ENCODE results near the gene SRRM3.
"Not testable (repeated sequence)": the region's sequence is repeated elsewhere in the genome, so short reads cannot be mapped to it uniquely, and the experiment has no call there.

The SRRM3 gene

DNA sequence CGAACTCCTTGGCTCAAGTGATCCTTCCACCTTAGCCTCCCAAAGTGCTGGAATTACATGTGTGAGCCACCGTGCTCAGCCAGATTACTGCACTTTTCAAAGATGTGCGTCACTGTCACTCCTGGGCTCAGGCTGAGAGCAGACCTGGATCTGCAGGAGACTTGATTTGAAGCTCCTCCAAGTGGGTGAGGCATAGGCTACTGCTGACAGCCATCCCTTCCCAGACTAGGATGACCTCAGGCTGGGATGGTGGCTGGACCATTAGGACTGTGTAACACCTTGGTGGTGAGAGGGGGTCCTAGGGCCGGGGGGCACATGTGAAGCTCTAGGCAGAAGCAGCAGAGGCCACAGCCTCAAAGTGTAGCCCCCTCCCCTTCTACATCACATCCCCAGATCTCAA, 8.2 kb upstream of the SRRM3 start:
- DNase-seq, result no peak

DNA sequence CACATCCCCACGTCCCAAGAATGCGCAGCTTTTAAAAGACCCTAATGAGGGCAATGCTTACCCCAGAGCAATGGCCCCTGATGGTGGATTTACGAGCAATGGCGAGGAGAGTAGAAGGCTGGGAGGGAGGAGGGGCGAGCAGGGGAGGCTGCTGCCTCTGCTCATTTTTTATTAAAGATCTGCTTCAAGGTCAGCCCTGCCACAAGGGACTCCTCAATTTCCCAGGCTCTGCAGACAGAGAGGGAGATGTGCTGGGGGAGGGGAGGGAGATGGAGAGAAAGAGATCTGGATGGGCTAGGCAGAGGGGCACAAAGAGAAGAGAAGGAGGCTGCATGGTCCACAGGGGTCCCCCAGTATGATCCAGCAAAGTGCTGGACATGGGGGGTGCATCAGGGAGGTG, 7.8 kb upstream of the SRRM3 start:
- no peak for DNase-seq

DNA sequence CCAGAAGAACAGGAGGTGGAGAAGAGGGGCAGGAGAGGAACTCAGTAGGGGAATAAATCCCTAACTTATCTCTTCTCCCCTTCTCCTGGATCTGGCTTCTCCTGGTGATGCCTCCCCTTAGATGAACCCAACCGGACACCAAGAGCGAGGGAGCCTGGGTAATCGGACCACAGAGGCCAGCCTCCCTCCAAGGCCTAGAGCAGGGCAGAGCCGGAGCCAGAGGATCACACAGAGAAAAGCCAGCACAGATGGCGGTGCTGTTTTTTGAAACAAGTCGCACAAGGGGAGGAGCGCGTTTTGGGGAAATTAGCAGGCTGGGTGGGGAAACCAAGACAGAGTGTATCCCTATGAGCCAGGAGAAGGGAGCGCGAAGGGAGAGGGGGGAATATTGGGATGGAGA, 4.9 kb upstream of the SRRM3 start:
- no peak for DNase-seq

- no peak for DNase-seq
Observed at GRCh38 chr7:76198202-76198601, 3.5 kb upstream of the SRRM3 start.

- DNase-seq, result no peak
Observed at GRCh38 chr7:76202666-76203030, 952 bp downstream of the SRRM3 start.

DNA sequence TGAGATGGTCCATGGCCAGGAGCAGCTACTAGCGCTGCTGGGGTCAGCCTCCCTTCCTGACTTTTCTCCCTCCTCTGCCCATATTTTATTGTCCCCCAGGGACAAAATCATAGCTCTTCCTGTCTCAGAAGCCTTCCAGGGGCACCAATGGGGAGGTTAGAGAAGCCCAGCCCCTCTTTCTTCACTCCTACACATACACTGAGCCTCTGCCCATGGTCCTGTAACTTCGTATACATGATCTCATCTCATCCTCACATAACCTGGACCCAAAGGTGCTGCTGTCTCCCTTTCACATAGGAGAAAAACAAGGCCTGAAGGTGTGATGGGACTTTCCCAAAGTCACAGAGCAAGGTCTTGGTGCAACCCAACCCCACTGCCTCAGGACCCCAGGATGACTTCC, 2.5 kb downstream of the SRRM3 start:
- no peak for DNase-seq

DNA sequence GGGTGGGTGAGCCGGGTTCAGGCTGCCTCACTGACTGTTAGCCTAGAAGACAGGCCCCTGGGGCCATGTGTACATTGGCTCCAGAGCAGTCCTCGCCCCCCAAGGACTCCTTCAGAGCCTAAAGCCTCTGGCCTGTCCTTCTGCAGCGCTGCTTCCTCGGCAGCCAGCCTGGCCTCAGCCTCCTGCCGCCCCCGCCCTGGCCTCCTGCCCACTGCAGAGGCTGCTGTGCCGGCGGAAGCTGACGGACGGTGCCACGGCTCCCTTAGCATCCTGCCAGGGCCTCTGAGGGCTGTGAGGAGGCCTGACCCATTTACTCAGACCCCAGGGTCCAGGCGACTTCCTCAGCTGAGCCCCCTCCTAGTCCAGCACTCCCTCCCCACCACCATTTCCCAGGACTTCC, 4.9 kb downstream of the SRRM3 start:
- no peak for DNase-seq

GRCh38 chr7:76209310-76209709, 7.6 kb downstream of the SRRM3 start:
- no peak for DNase-seq

DNA sequence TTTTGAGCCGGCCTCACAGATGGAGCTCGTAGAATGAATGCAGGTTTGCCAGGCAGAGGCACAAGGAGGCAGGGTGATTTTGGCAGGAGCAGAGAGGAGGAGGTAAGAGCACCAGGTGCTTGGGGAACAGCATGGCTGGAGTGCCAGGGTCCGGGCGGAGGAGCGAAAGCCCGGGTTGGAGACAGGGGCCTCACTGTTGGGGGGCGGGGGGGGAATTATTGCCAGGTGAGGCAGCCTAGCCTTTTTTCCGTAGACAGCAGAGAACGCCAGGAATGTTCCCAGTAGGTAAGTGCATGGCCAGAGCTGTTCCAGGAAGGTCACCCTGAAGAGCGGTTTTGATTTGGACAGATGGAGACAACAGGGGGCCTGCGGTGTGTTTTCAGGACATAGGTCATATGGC, 9.5 kb downstream of the SRRM3 start:
- no peak for DNase-seq

DNA sequence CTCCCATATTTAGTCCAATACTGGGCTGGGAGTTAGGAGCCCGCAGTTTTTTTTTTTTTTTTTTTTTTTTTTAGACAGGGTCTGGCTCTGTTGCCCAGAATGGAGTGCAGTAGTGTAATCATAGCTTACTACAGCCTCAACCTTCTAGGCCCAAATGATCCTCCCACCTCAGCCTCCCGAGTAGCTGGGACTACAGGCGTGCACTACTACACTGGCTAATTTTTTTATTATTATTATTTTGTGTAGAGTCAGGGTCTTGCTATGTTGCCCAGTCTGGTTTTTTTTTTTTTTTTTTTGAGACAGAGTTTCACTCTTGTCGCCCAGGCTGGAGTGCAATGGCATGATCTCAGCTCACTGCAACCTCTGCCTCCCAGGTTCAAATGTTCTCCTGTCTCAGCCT, 13.7 kb downstream of the SRRM3 start:
- DNase-seq, result not testable (repeated sequence)

- no peak for DNase-seq
Observed at GRCh38 chr7:76216381-76217082, 14.8 kb downstream of the SRRM3 start.

DNA sequence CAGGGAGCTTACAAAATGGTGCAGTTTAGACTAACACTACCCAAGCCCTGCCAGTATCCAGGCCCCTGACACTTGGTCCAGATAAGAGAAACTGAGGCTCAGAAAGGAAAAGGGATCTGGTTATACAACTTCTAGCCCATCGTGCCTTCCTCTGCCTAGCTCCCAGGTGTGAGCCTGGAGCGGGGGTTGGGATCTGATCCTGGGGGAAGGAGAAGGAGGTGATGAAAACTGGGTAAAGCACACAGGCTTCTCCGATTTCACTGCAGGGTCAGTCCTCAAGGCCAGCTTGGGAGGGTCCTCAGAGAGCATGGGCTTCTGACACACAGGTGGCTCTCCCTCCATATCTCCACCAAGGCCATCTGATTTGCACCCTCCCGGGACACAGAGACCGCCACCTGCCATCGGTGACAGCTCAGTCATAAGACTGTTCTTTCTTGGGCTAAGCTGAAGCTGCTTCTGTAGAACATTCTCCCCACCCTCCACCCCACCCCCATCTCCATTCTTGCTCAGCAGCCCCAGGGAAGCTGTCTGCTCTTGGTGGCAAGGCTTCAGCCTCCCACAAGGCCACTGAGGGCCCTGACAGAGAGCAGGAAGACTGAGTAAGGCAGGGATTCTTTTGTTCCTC, 16.4 kb downstream of the SRRM3 start:
- no peak for DNase-seq

DNA sequence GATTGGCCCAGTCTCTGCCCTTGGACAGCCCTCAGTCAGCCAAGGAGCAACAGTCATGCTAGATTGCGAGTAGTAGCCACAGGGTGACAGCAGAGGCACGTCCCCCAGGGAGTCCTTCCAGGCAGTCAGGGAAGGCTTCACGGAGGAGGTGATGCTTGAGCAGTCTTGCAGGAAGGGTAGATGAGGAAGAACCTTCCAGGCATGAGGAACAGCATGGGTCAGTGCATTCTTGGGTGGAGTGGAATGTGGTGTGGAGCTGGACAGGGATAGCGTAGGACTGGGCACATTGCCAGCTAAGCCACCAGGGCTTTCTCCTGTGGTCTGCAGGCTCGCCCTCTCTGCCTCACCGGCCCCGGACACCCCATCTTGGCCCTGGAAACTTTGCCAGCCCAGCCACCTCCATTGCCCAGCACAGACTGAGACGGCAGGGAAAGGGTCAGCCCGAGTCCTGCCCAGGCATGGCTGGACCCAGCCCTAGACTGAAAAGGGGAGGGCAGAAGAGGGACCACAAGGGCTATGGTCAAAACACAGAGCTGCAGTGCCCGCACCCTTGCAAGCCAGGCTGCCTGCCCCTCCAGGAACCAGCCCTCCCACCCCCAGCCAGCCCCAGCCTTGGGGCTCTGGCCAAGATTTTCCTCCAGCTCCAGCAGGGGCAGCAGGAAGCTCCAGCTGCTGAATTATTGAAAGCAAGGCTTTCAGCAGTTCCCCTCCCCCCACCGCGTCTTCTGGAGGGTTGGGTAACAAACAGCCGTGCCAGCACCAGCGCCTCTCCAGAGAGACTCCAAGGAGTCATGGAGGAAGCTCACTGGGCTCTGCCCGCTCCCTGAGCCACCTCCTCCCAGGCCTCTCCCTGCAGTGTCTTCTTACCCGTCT, 18.7 kb downstream of the SRRM3 start:
- no peak for DNase-seq

DNA sequence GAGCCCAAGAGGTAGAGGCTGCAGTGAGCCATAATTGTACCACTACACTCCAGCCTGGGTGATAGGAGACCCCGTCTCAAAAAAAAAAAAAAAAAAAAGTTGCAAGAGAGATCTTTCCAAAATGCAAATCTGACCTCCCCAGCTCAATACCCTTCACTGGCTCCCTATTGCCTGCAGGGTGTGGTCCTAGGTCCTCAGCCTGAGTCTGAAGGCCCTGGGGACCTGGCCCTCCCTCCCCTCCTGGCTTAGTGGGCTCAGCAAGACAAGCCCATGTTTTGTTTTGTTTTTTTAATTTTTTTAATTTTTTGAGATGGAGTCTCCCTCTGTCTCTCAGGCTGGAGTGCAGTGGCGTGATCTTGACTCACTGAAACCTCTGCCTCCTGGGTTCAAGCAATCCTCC, 20.6 kb downstream of the SRRM3 start:
- no peak for DNase-seq

- no peak for DNase-seq
Observed at GRCh38 chr7:76222839-76223238, 21.1 kb downstream of the SRRM3 start.

GRCh38 chr7:76223286-76223972, 21.7 kb downstream of the SRRM3 start:
- no peak for DNase-seq

DNA sequence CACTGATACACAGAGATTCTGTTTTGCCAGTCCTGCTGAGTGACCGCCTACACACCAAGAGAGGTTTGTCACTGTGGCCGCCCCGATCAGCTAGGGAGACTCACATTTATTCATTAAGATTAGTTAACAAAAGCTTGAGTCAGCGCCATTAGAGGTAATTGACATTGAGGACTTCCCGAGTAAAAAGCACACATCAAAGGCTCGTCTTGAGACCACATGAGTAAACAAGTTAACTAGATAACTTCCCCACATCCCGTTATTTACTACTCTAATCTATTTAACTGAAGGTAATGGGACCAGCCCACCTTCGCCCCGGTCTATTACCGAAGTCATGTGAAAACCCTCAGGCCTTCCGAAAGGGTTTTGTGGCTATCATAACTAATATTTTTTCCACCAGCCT, 23.0 kb downstream of the SRRM3 start:
- no peak for DNase-seq

GRCh38 chr7:76225379-76225778, 23.7 kb downstream of the SRRM3 start:
- peak; percentile 31 for DNase-seq

DNA sequence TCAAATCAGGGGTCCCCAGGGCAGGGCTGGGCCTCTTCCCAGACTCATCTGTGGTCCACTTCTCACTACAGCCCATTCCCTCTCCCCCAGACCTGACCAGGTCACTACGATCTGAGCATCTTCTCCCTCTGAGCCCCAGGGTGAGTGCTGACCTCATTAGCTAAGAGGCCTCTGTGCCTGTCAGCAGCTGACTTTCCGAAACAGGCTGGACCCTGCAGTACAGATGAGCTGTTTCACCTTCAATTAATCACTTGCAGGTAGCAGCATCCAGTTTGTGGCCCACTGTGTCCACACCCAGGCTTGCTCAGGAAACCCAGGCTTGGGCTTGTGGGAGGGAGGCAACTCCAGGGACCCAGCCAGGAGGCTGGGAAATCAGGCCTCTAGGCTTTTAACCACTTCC, 24.3 kb downstream of the SRRM3 start:
- DNase-seq, result no peak

DNA sequence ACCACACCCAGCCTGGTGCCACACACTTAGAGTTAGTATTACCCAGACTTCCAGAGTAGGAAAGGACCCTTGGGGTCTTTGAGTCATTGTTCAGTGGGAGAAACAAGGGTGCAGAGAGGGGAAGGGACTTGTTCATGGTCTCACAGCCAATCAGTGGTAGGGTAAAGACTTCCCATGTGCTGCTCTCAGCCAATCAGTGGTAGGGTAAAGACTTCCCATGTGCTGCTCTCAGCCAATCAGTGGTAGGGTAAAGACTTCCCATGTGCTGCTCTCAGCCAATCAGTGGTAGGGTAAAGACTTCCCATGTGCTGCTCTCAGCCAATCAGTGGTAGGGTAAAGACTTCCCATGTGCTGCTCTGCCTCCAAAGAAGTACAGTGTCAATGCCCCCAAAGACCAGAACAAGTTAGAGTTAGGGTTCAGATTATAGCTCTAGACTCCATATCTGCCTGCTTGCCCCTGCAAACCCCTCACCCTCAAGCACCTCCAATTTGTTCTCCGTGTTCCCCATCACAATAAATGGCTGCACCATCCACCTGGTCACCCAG, 25.3 kb downstream of the SRRM3 start:
- DNase-seq, result not testable (repeated sequence)

DNA sequence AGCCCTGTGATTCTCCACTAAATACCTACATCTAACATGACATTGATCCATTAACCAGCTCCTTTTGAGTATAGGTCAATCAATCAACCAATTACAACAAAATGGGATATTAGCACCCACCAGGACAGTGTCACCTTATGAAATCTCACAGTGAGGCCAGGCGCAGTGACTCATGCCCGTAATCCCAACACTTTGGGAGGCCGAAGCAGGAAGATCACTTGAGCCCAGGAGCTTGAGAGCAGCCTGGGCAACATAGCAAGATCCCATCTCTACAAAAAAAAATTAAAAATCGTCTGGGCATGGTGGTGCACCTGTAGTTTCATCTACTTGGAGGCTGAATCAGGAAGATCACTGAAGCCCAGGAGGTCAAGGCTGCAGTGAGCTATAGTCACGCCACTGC, 28.5 kb downstream of the SRRM3 start:
- DNase-seq, result no peak

GRCh38 chr7:76231071-76231470, 29.4 kb downstream of the SRRM3 start:
- no peak for DNase-seq

- no peak for DNase-seq
Observed at GRCh38 chr7:76231583-76231982, 29.9 kb downstream of the SRRM3 start.

Data from activated naive CD4-positive, alpha-beta T cell treated with anti-CD3 and anti-CD28 coated beads, Interleukin-2, amount 50 U/mL, for 16 hours (primary cell).